ENCODE data around the gene NOPCHAP1. TPM values are rescaled to one million over a fixed set of nuclear protein-coding genes. Genes with fewer than 3 reads are reported as not detected.

Gene NOPCHAP1
- total RNA-seq, 4 donors from 2014 or later = 8.6 to 29.4 (median 14.5) TPM

GRCh38 chr12:104999347-104999685, 13.2 kb downstream of the NOPCHAP1 start:
- no peaks in the 10 kb centered on the region for H3K9me3 ChIP-seq
- H3K36me3 ChIP-seq = no peaks in the 10 kb centered on the region
- no peaks in the 10 kb centered on the region for H3K4me1 ChIP-seq
- intact Hi-C loops (cut with DNase I; ENCODE audit: low total_unique reads) = no loop called here
- H3K4me3 ChIP-seq = no peak overlapping the region
- no peaks in the 10 kb centered on the region for H3K27me3 ChIP-seq
- TF ChIP-seq POLR2A (IDR thresholded peaks at IDR 0.05) (no peak), CTCF (IDR thresholded peaks at IDR 0.05) (no peak)
- no peak overlapping the region for H3K27ac ChIP-seq
- no peak for DNase-seq

- Histone ChIP-seq H3K9me3 (no peaks in the 10 kb centered on the region), H3K36me3 (no peaks in the 10 kb centered on the region), H3K27me3 (no peaks in the 10 kb centered on the region), H3K4me3 (no peak overlapping the region), H3K4me1 (no peaks in the 10 kb centered on the region), H3K27ac (no peak overlapping the region)
- intact Hi-C loops (cut with DNase I; ENCODE audit: low total_unique reads) = no loop called here
- no peak for DNase-seq
- TF ChIP-seq POLR2A (IDR thresholded peaks at IDR 0.05) (no peak), CTCF (IDR thresholded peaks at IDR 0.05) (no peak)
Measured at GRCh38 chr12:105001476-105001875, 15.4 kb downstream of the NOPCHAP1 start.

- H3K36me3 ChIP-seq = no peaks in the 10 kb centered on the region
- intact Hi-C loops (cut with DNase I; ENCODE audit: low total_unique reads) = no loop called here
Measured at GRCh38 chr12:105013892-105014291, 27.8 kb downstream of the NOPCHAP1 start.

GRCh38 chr12:105014603-105015002, 28.5 kb downstream of the NOPCHAP1 start:
- Histone ChIP-seq H3K27ac (no peak overlapping the region), H3K27me3 (no peaks in the 10 kb centered on the region), H3K4me3 (no peak overlapping the region), H3K9me3 (no peaks in the 10 kb centered on the region), H3K36me3 (no peaks in the 10 kb centered on the region), H3K4me1 (no peaks in the 10 kb centered on the region)
- intact Hi-C loops (cut with DNase I; ENCODE audit: low total_unique reads) = no loop called here
- TF ChIP-seq POLR2A (IDR thresholded peaks at IDR 0.05) = no peak
- no peak for TF ChIP-seq CTCF (IDR thresholded peaks at IDR 0.05)
- no peak for DNase-seq

More at GRCh38 chr12:105013892-105014291, 27.8 kb downstream of the NOPCHAP1 start:
- TF ChIP-seq CTCF (IDR thresholded peaks at IDR 0.05) (no peak), POLR2A (IDR thresholded peaks at IDR 0.05) (no peak)
- Histone ChIP-seq H3K27ac (no peak overlapping the region), H3K9me3 (no peaks in the 10 kb centered on the region), H3K27me3 (no peaks in the 10 kb centered on the region), H3K4me1 (no peaks in the 10 kb centered on the region), H3K4me3 (no peak overlapping the region)
- DNase-seq = no peak

GRCh38 chr12:105015543-105015942, 29.4 kb downstream of the NOPCHAP1 start:
- no peak for DNase-seq
- intact Hi-C loops (cut with DNase I; ENCODE audit: low total_unique reads) = no loop called here
- Histone ChIP-seq H3K4me3 (no peak overlapping the region), H3K27ac (no peak overlapping the region), H3K36me3 (no peaks in the 10 kb centered on the region), H3K27me3 (no peaks in the 10 kb centered on the region), H3K9me3 (no peaks in the 10 kb centered on the region), H3K4me1 (no peaks in the 10 kb centered on the region)
- no peak for TF ChIP-seq POLR2A (IDR thresholded peaks at IDR 0.05)
- no peak for TF ChIP-seq CTCF (IDR thresholded peaks at IDR 0.05)
